ENCODE measurements around the gene FCRL2.
A peak's percentile ranks its signal among the peaks of the same experiment; 100 is the strongest.

Gene FCRL2, protein sequence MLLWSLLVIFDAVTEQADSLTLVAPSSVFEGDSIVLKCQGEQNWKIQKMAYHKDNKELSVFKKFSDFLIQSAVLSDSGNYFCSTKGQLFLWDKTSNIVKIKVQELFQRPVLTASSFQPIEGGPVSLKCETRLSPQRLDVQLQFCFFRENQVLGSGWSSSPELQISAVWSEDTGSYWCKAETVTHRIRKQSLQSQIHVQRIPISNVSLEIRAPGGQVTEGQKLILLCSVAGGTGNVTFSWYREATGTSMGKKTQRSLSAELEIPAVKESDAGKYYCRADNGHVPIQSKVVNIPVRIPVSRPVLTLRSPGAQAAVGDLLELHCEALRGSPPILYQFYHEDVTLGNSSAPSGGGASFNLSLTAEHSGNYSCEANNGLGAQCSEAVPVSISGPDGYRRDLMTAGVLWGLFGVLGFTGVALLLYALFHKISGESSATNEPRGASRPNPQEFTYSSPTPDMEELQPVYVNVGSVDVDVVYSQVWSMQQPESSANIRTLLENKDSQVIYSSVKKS

DNA sequence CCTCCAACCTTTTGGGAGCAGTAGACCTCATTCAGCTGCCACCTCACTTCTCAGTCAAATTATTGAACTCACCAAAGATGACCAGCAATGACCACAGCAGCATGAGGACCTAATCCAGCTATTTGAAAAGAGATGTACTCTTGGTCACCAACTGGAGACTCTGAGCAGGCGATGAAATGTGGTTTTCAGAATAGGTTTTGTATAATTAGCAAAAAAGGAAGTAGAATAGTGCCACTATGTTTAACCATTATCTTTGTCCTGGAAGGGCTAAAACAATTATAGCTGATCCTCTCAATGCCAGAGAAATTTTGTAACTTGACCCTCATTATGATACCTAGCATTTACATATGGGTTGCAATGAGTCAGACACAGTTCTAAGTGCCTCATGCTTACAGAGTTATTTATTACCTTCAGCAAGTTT is at the start of gene FCRL2:
Gene FCRL2 (minus strand): TSS at position 162 of the 421 bp plus-strand sequence. CDS start 59 bp downstream, at position 103.
- peak; percentile 24 for ATAC-seq

GRCh38 chr1:157820299-157820698 is 43.4 kb upstream of the FCRL2 start:
- H3K27ac Mint-ChIP-seq = no peak overlapping the region
- H3K36me3 Mint-ChIP-seq = no peaks in the 10 kb centered on the region
- no peaks in the 10 kb centered on the region for H3K4me1 Mint-ChIP-seq
- DNase-seq (ENCODE audit: low spot score in 2 of 2) (no peak), ATAC-seq (no peak)
- H3K4me3 Mint-ChIP-seq = no peak overlapping the region
- H3K9me3 Mint-ChIP-seq = peaks cover 3% of the 10 kb centered on the region

More for the DNA sequence above, at the start of gene FCRL2:
- Mint-ChIP-seq H3K4me1 (peaks cover 17% of the 10 kb centered on the region), H3K9me3 (no peaks in the 10 kb centered on the region), H3K27ac (no peak within 1 kb of the TSS), H3K36me3 (no peaks in the 10 kb centered on the region), H3K4me3 (no peak within 1 kb of the TSS)
- DNase-seq (ENCODE audit: low spot score in 2 of 2) = no peak

DNA sequence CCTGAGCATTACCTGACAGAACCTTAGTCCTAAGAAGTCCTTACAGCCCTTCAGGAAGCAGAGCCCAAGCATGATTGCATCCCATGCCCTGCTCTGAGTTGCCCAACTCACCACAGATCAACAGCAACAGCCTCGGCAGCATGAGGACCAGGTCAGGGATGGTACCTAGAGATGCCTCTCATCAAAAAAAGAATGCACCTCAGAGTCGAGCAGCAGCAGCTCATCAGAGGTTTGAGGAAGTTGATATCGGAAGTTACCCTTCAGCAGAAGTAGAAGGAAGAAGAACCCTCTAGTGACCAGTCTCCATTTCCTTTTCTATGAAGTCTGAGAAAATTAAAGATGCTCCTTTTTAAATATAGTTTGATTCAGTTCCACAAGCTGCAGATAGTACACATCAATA is 43.0 kb upstream of the FCRL2 start, which contains the start of gene FCRL1:
Gene FCRL1 (minus strand): TSS at position 225 of the 400 bp plus-strand sequence. CDS start 83 bp downstream, at position 142.
- H3K27ac Mint-ChIP-seq = no peak within 1 kb of the TSS
- no peaks in the 10 kb centered on the region for H3K36me3 Mint-ChIP-seq
- DNase-seq (ENCODE audit: low spot score in 2 of 2) = no peak
- no peak within 1 kb of the TSS for H3K4me3 Mint-ChIP-seq
- H3K4me1 Mint-ChIP-seq = no peaks in the 10 kb centered on the region
- no peak for ATAC-seq
- peaks cover 4% of the 10 kb centered on the region for H3K9me3 Mint-ChIP-seq

DNA sequence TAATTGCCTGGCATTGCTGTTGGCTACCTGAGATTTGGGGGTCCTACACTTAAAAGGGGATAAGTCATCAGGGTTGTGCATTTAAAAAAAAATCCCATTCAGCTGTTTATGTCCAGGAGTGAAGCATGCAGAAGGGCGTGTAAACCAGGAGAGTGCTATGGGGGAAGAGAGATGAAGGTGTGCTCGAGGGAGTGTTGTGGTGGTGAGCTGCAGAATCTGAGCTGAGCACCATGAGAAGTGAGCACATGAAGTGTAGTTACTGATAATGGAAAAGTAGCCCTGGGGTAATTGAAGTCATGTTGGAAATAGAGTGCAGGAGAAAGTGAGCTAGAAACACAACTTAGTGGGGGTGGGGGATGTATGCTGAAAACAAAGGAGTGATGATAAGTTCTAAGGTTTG is 42.3 kb upstream of the FCRL2 start:
- H3K4me1 Mint-ChIP-seq = no peaks in the 10 kb centered on the region
- peaks cover 4% of the 10 kb centered on the region for H3K9me3 Mint-ChIP-seq
- H3K36me3 Mint-ChIP-seq = no peaks in the 10 kb centered on the region
- no peak for ATAC-seq
- no peak overlapping the region for H3K27ac Mint-ChIP-seq
- no peak overlapping the region for H3K4me3 Mint-ChIP-seq
- no peak for DNase-seq (ENCODE audit: low spot score in 2 of 2)

DNA sequence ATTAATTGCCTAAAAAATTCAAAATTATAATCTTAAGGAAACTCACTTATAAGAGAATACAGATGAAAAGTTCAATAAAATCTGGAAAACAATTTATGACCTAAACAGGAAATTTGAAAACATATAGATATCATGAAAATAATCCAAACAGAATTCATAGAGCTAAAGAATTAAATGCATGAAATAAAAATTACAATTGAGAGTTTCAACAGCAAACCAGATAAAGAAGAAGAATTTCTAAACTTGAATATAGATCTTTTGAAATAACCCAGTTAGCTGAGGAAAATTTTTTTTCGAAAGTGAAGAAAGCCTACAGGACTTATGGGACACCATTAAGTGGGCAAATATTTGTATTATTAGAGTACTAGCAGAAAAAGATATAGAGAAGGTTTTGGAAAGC is 36.3 kb upstream of the FCRL2 start:
- no peak overlapping the region for H3K27ac Mint-ChIP-seq
- no peak for ATAC-seq
- no peaks in the 10 kb centered on the region for H3K36me3 Mint-ChIP-seq
- DNase-seq (ENCODE audit: low spot score in 2 of 2) = no peak
- H3K4me1 Mint-ChIP-seq = no peaks in the 10 kb centered on the region
- no peak overlapping the region for H3K4me3 Mint-ChIP-seq
- peaks cover 7% of the 10 kb centered on the region for H3K9me3 Mint-ChIP-seq

DNA sequence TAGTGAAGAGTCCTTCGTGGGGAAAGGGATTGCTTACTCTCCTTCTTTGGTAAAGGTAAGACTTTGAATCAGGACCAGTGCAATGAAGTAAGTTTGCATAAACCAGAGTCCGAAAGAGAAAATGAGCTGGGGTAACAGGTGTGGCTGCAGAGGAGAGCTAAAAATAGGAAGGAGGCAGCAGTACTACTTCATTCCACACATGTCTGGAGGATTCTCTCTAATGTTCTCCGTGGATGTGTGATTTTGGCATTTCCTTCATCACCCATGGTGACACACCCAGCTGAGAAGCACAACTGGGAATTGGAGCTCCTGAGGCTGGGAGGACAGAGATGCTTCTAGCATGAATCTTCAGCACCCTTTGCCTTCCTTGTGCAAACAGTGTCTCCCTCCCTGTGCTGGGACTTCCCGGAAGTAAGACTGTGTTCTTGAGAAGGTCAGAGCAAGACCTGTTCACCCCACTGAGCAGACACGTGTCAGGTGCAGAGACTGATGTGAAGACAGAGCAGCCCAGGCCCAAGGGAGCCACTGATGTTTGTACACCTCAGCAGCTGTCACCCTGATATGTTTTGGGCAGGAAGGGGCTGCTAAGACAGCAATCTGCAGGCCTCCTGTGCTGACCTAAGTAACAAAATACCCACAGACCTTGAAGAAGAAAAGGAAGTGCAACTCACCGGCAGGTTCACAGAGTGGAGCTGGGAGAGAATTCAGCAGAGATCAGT is 29.7 kb upstream of the FCRL2 start:
- DNase-seq (ENCODE audit: low spot score in 2 of 2) (no peak), ATAC-seq (peak; percentile 53)
- Mint-ChIP-seq H3K27ac (no peak overlapping the region), H3K4me3 (no peak overlapping the region), H3K36me3 (no peaks in the 10 kb centered on the region), H3K9me3 (no peaks in the 10 kb centered on the region), H3K4me1 (peaks cover 6% of the 10 kb centered on the region)

GRCh38 chr1:157803851-157804250 is 26.9 kb upstream of the FCRL2 start:
- H3K4me3 Mint-ChIP-seq = no peak overlapping the region
- no peak for DNase-seq (ENCODE audit: low spot score in 2 of 2)
- no peaks in the 10 kb centered on the region for H3K9me3 Mint-ChIP-seq
- no peaks in the 10 kb centered on the region for H3K36me3 Mint-ChIP-seq
- no peak overlapping the region for H3K27ac Mint-ChIP-seq
- H3K4me1 Mint-ChIP-seq = peaks cover 6% of the 10 kb centered on the region
- no peak for ATAC-seq

- no peaks in the 10 kb centered on the region for H3K4me1 Mint-ChIP-seq
- H3K36me3 Mint-ChIP-seq = no peaks in the 10 kb centered on the region
- H3K9me3 Mint-ChIP-seq = no peaks in the 10 kb centered on the region
- DNase-seq (ENCODE audit: low spot score in 2 of 2) (no peak), ATAC-seq (no peak)
- no peak overlapping the region for H3K4me3 Mint-ChIP-seq
- no peak overlapping the region for H3K27ac Mint-ChIP-seq
Observed at GRCh38 chr1:157799996-157800395, 23.1 kb upstream of the FCRL2 start.

DNA sequence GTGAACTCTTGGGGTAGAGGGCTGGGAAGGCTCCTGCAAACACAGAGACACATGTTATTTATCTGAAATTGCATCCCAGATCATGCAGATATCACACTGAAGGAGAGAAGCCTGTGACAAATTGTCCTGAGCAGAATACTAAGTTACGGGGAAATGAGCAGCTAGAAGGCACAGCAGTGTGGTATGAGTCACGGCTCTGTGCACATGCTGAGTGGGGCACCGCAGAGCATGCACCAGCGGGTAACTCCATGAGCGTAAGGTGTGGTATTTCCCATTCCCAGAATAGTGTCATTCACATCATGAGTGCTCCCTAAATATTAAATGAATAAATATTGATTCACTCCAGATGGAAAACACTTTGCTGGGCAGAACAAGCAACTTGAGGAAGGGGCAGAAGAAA is 21.3 kb upstream of the FCRL2 start:
- ATAC-seq (no peak), DNase-seq (ENCODE audit: low spot score in 2 of 2) (no peak)
- no peaks in the 10 kb centered on the region for H3K4me1 Mint-ChIP-seq
- no peak overlapping the region for H3K27ac Mint-ChIP-seq
- no peaks in the 10 kb centered on the region for H3K36me3 Mint-ChIP-seq
- peaks cover 3% of the 10 kb centered on the region for H3K9me3 Mint-ChIP-seq
- no peak overlapping the region for H3K4me3 Mint-ChIP-seq

DNA sequence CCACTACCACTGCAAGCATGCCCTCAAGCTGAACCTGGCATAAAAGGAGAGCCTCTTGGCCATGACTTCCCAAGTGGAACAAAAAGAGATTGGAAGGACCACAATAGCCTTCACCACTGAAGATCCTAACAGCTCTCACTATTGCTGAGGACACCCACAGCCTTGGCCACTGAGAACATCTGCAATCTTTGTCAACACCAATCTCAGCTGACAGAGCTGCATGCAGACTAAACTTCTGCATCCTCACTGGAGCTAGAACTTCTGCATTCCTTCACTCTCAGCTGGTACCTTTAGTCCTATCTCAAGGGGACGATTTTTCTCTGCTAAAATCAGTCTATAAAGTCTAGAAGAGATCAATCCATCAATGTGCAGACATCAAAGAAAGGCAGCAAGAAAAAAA is 8.3 kb upstream of the FCRL2 start:
- Mint-ChIP-seq H3K4me1 (peaks cover 10% of the 10 kb centered on the region), H3K36me3 (no peaks in the 10 kb centered on the region), H3K27ac (no peak overlapping the region), H3K4me3 (no peak overlapping the region), H3K9me3 (peaks cover 9% of the 10 kb centered on the region)
- ATAC-seq (no peak), DNase-seq (ENCODE audit: low spot score in 2 of 2) (no peak)

DNA sequence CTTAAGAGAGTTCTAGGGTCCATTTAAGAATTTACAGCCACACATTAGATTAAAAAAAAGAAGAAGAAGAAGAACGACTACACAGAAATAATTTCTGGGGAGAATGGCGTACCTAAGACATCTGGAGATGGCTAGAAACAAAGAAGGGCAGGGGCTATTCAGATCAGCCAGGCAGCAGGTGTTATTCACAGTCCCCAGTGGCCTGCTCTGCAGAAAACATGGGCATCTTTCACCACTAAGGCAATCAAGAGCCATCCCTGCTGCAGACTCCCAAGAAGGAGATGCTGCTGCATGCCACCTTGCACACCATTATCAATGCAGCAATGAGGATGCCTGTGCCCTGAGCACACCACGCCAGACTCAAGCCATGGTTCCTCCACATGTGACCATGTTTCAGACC is 7.9 kb upstream of the FCRL2 start:
- ATAC-seq (no peak), DNase-seq (ENCODE audit: low spot score in 2 of 2) (no peak)
- no peak overlapping the region for H3K27ac Mint-ChIP-seq
- H3K9me3 Mint-ChIP-seq = peaks cover 6% of the 10 kb centered on the region
- H3K36me3 Mint-ChIP-seq = no peaks in the 10 kb centered on the region
- H3K4me1 Mint-ChIP-seq = peaks cover 10% of the 10 kb centered on the region
- no peak overlapping the region for H3K4me3 Mint-ChIP-seq

DNA sequence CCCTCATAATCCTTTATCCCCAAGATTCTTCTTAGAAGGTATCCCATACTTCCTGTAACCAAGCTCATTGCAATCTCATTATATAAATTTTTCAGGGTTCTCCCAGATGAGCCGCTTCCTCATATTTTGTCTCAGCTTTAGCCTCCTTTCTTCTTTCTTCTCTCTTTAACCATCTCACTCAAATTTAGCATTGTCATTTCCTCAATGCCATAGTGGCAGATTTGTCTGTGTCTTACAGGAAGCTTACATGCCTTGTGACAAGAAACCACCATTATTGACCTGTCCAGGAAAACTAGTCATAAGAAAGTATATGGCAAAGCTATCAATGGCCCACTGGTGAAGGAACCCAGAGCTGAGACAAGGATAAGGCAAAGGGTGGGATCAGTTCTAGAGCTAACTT is 6.0 kb upstream of the FCRL2 start:
- ATAC-seq (no peak), DNase-seq (ENCODE audit: low spot score in 2 of 2) (no peak)
- H3K4me3 Mint-ChIP-seq = no peak overlapping the region
- H3K36me3 Mint-ChIP-seq = no peaks in the 10 kb centered on the region
- no peak overlapping the region for H3K27ac Mint-ChIP-seq
- H3K9me3 Mint-ChIP-seq = peaks cover 6% of the 10 kb centered on the region
- H3K4me1 Mint-ChIP-seq = peaks cover 10% of the 10 kb centered on the region

GRCh38 chr1:157781048-157781447 is 4.1 kb upstream of the FCRL2 start:
- ATAC-seq (peak; percentile 77), DNase-seq (ENCODE audit: low spot score in 2 of 2) (no peak)
- no peaks in the 10 kb centered on the region for H3K36me3 Mint-ChIP-seq
- H3K4me1 Mint-ChIP-seq = peaks cover 10% of the 10 kb centered on the region
- H3K4me3 Mint-ChIP-seq = no peak overlapping the region
- no peaks in the 10 kb centered on the region for H3K9me3 Mint-ChIP-seq
- no peak overlapping the region for H3K27ac Mint-ChIP-seq

- H3K36me3 Mint-ChIP-seq = no peaks in the 10 kb centered on the region
- no peak overlapping the region for H3K27ac Mint-ChIP-seq
- ATAC-seq (no peak), DNase-seq (ENCODE audit: low spot score in 2 of 2) (no peak)
- H3K9me3 Mint-ChIP-seq = no peaks in the 10 kb centered on the region
- no peak overlapping the region for H3K4me3 Mint-ChIP-seq
- peaks cover 6% of the 10 kb centered on the region for H3K4me1 Mint-ChIP-seq
Observed at GRCh38 chr1:157775101-157775870, 1.6 kb downstream of the FCRL2 start.

DNA sequence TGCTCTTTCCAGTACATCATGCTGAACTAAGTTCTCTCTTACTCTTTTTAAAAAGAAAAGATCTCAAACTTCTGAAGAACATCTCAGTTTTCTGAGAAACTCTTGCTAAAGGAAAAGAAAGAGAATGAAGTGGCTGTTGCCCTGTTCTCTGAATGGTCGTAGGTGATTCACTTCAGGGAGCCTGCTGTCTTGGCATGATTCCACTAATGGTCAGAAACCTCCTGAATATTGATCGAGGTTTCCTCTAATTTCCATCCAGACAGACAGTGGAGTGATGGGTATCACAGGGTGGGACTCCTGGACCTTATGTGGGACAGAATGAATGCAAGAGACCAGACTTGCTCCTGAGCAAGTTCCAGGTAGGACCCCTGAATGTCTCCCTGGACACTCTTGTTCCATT is 2.5 kb downstream of the FCRL2 start:
- H3K27ac Mint-ChIP-seq = no peak overlapping the region
- H3K4me3 Mint-ChIP-seq = no peak overlapping the region
- H3K4me1 Mint-ChIP-seq = peaks cover 6% of the 10 kb centered on the region
- no peaks in the 10 kb centered on the region for H3K9me3 Mint-ChIP-seq
- no peak for DNase-seq (ENCODE audit: low spot score in 2 of 2)
- ATAC-seq = no peak
- no peaks in the 10 kb centered on the region for H3K36me3 Mint-ChIP-seq
